ENCODE measurements around the gene ZFP57.
"Not testable (repeated sequence)": the region's sequence is repeated elsewhere in the genome, so short reads cannot be mapped to it uniquely, and the experiment has no call there.

ZFP57 gene

GRCh38 chr6:29694637-29695036, 13.7 kb upstream of the ZFP57 start:
- DNase-seq: no peak

- no peak for DNase-seq
Measured at GRCh38 chr6:29685718-29686326, 4.9 kb upstream of the ZFP57 start.

GRCh38 chr6:29681811-29682210, 859 bp upstream of the ZFP57 start:
- no peak for DNase-seq

GRCh38 chr6:29680416-29680815, 536 bp downstream of the ZFP57 start:
- no peak for DNase-seq

GRCh38 chr6:29679962-29680361, 990 bp downstream of the ZFP57 start:
- no peak for DNase-seq

- no peak for DNase-seq
Measured at GRCh38 chr6:29678114-29678513, 2.8 kb downstream of the ZFP57 start.

GRCh38 chr6:29676981-29677601, 3.9 kb downstream of the ZFP57 start:
- DNase-seq: no peak

GRCh38 chr6:29675561-29675960, 5.4 kb downstream of the ZFP57 start:
- DNase-seq: no peak

DNA sequence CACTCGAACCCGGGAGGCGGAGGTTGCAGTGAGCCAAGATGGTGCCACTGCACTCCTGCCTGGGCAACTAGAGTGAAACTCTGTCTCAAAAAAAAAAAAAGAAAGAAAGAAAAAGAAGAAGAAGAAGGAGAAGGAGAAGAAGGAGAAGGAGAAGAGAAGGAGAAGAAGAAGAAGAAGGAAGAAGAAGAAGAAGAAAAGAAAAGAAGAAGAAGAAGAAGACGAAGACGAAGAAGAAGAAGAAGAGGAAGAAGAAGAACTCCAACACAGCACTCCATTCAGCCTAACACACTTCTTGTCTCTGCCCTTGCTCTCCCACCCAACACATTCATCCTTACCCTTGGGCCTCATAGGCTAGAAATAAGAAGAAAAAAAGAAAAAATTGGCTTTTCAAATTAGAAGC, 6.9 kb downstream of the ZFP57 start:
- no peak for DNase-seq

DNA sequence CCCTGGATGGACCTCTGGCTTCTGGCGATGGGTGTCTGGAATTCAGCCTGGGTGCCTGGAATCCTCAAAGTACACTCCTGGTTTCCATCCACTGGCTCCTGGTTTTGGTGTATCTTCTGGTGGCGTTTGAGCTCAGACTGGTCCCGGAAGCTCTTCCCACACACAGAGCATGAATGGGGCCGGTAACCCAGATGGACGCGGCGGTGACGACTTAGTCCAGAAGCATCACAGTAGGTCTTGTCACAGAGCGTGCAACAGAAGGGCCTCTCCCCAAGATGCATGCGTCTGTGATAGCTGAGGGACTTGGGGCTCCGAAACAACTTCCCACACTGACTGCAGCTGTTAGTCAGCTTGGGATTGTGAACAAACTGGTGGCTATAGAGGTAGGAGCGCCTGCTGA, 7.8 kb downstream of the ZFP57 start:
- DNase-seq: no peak

- DNase-seq: not testable (repeated sequence)
Measured at GRCh38 chr6:29672116-29672515, 8.8 kb downstream of the ZFP57 start.

DNA sequence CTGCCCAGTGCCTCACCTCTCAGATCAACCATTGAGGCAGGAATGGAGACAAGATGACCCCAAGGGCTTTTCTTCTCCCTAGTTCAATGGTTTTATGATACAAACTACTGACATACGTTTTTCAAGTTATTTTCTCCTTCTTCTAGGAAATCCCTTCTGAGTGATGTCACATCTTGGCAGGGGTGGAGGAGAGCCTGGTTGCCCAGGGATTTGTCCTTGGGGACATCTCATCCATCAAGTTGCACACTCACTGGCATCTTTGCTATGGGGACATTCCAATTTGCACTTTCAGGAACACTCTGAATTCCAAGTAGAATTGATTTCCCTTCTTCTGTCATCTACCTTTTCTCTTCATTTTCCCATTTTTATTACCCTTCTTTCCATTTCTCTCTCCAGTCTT, 9.9 kb downstream of the ZFP57 start:
- DNase-seq: no peak

GRCh38 chr6:29667158-29667557, 13.8 kb downstream of the ZFP57 start:
- DNase-seq: no peak

DNA sequence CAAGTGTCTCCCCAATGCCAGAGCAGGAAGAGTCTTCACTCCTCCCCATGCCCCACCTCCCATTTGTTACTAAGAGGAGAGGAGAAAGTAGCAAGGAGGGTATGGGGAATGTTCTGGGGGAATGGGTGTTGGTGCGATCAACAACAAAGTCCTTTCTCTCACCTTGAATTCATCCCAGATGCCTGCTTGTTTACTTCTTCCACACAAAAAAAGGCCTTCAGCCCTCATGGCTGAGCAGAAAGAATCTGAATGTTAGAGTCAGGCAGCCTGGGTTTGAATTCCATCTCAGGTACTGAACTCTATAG, 14.2 kb downstream of the ZFP57 start:
- DNase-seq: no peak

DNA sequence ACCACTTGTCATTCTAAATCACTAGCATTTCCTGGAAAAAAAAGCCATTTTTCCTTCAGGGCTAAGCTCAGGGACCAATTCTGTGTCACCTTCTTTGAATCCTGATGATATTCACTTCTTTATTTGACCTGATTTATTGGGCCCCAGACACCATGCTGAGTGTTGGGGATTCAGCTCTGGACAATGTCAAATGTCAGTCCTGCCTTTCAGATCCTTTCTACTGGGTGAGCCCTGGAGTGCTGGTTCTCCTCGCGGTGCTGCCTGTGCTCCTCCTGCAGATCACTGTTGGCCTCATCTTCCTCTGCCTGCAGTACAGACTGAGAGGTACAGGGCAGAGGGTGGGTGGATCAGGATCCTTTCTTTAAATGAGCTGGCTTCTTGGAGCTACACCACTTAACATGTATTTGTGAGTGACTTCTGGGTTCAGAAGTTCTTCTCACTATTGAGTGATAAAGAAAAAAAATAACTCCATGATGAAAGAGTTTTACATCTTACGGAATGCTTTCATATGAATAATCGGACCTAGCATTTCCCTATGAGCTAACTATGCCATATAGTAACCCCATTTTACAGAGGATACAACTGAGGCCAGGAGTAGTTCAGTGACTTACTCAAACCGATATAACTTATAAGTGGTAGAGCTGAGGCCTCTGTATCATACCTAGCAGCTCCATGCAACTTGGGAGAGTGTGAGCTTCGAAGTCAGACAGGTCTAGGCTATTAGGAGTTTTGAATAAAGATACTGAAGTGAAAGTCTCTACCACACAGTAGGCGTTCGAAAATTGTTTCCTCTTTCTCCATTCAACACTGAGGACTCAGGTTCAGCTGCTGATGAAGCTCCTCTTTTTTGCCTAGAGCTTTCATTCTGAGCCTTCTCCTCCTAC, 14.8 kb downstream of the ZFP57 start:
- DNase-seq: no peak

- DNase-seq: no peak
Measured at GRCh38 chr6:29663300-29664042, 17.5 kb downstream of the ZFP57 start.

- DNase-seq: not testable (repeated sequence)
Measured at GRCh38 chr6:29661502-29662141, 19.3 kb downstream of the ZFP57 start.

- DNase-seq: no peak
Measured at GRCh38 chr6:29661071-29661470, 19.9 kb downstream of the ZFP57 start.

GRCh38 chr6:29656798-29657197, 24.2 kb downstream of the ZFP57 start, which contains the start of gene MOG:
TSS of gene MOG (plus strand) at chr6:29657092. CDS start at chr6:29657210, 118 bp downstream.
- DNase-seq: no peak

DNA sequence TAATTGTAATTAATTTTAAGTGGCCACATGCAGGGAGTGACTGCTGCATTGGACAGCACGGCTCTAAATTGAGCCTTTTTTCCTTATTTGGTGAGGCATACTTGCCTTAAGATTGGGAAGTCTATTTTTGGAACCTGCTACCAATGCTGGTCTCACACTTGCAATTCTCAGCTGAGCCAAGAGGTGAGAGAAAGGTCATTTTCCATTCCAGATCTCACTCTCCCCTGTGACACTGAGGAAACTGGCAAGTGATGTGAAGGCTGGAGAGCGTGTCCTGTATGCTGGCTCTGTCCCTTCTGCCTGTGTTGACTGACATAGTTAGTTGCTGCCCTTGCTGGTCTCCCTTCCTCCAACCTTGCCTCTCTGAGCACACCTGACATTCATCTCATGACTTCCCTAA, 24.8 kb downstream of the ZFP57 start:
- no peak for DNase-seq

GRCh38 chr6:29655658-29656057, 25.3 kb downstream of the ZFP57 start:
- no peak for DNase-seq

GRCh38 chr6:29653452-29654038, 27.4 kb downstream of the ZFP57 start:
- DNase-seq: no peak

DNA sequence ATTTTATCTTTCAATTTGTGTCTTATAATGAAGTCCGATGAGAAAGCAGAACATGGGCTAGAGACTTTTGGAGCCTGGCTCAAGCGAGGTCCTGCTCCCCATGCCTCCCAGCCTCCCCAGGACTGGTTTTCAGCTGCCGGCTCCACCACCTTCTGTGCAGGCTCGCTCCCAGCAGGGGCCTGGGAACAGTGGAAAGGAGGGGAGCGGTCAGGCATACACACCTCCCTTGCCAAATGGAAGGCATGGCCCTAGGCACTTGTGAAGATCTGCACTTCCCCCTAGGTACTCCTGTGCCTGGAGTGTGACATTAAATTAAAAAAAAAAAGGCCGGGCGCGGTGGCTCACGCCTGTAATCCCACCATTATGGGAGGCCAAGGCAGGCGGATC, 28.8 kb downstream of the ZFP57 start:
- DNase-seq: no peak
